ENCODE measurements around the gene CCNJL.

Gene CCNJL

GRCh38 chr5:160306696-160307095, 5.7 kb downstream of the CCNJL start:
- no peaks in the 10 kb centered on the region for H3K4me1 ChIP-seq (ENCODE audit: control insufficient read depth in 1 of 2, insufficient read depth in 2 of 2, low read length in 2 of 2)
- no peak overlapping the region for H3K4me3 ChIP-seq (ENCODE audit: low read depth in 1 of 2, low read length in 2 of 2)
- no peak overlapping the region for H3K27ac ChIP-seq (ENCODE audit: low read length)
- H3K27me3 ChIP-seq (ENCODE audit: low read depth, low read length), result no peaks in the 10 kb centered on the region
- no peaks in the 10 kb centered on the region for H3K36me3 ChIP-seq (ENCODE audit: control insufficient read depth in 1 of 2, insufficient read depth in 2 of 2, low read length in 2 of 2)
- no peaks in the 10 kb centered on the region for H3K9me3 ChIP-seq (ENCODE audit: control insufficient read depth in 1 of 2, low read length in 2 of 2)

GRCh38 chr5:160305319-160305718, 7.0 kb downstream of the CCNJL start:
- no peak overlapping the region for H3K4me3 ChIP-seq (ENCODE audit: low read depth in 1 of 2, low read length in 2 of 2)
- no peaks in the 10 kb centered on the region for H3K27me3 ChIP-seq (ENCODE audit: low read depth, low read length)
- no peak overlapping the region for H3K27ac ChIP-seq (ENCODE audit: low read length)
- no peaks in the 10 kb centered on the region for H3K4me1 ChIP-seq (ENCODE audit: control insufficient read depth in 1 of 2, insufficient read depth in 2 of 2, low read length in 2 of 2)
- H3K9me3 ChIP-seq (ENCODE audit: control insufficient read depth in 1 of 2, low read length in 2 of 2), result no peaks in the 10 kb centered on the region
- H3K36me3 ChIP-seq (ENCODE audit: control insufficient read depth in 1 of 2, insufficient read depth in 2 of 2, low read length in 2 of 2), result no peaks in the 10 kb centered on the region

GRCh38 chr5:160303690-160304089, 8.7 kb downstream of the CCNJL start:
- Histone ChIP-seq H3K27me3 (ENCODE audit: low read depth, low read length) (no peaks in the 10 kb centered on the region), H3K4me3 (ENCODE audit: low read depth in 1 of 2, low read length in 2 of 2) (no peak overlapping the region), H3K27ac (ENCODE audit: low read length) (no peak overlapping the region), H3K4me1 (ENCODE audit: control insufficient read depth in 1 of 2, insufficient read depth in 2 of 2, low read length in 2 of 2) (no peaks in the 10 kb centered on the region), H3K36me3 (ENCODE audit: control insufficient read depth in 1 of 2, insufficient read depth in 2 of 2, low read length in 2 of 2) (no peaks in the 10 kb centered on the region), H3K9me3 (ENCODE audit: control insufficient read depth in 1 of 2, low read length in 2 of 2) (no peaks in the 10 kb centered on the region)

GRCh38 chr5:160298189-160298588, 14.2 kb downstream of the CCNJL start:
- H3K4me3 ChIP-seq (ENCODE audit: low read depth in 1 of 2, low read length in 2 of 2), result no peak overlapping the region
- no peaks in the 10 kb centered on the region for H3K4me1 ChIP-seq (ENCODE audit: control insufficient read depth in 1 of 2, insufficient read depth in 2 of 2, low read length in 2 of 2)
- H3K27ac ChIP-seq (ENCODE audit: low read length), result no peak overlapping the region
- no peaks in the 10 kb centered on the region for H3K36me3 ChIP-seq (ENCODE audit: control insufficient read depth in 1 of 2, insufficient read depth in 2 of 2, low read length in 2 of 2)
- H3K27me3 ChIP-seq (ENCODE audit: low read depth, low read length), result no peaks in the 10 kb centered on the region
- H3K9me3 ChIP-seq (ENCODE audit: control insufficient read depth in 1 of 2, low read length in 2 of 2), result no peaks in the 10 kb centered on the region

GRCh38 chr5:160297776-160298175, 14.6 kb downstream of the CCNJL start:
- Histone ChIP-seq H3K9me3 (ENCODE audit: control insufficient read depth in 1 of 2, low read length in 2 of 2) (no peaks in the 10 kb centered on the region), H3K4me3 (ENCODE audit: low read depth in 1 of 2, low read length in 2 of 2) (no peak overlapping the region), H3K27me3 (ENCODE audit: low read depth, low read length) (no peaks in the 10 kb centered on the region), H3K27ac (ENCODE audit: low read length) (no peak overlapping the region), H3K36me3 (ENCODE audit: control insufficient read depth in 1 of 2, insufficient read depth in 2 of 2, low read length in 2 of 2) (no peaks in the 10 kb centered on the region), H3K4me1 (ENCODE audit: control insufficient read depth in 1 of 2, insufficient read depth in 2 of 2, low read length in 2 of 2) (no peaks in the 10 kb centered on the region)

GRCh38 chr5:160297004-160297403, 15.4 kb downstream of the CCNJL start:
- H3K27ac ChIP-seq (ENCODE audit: low read length), result no peak overlapping the region
- no peaks in the 10 kb centered on the region for H3K27me3 ChIP-seq (ENCODE audit: low read depth, low read length)
- H3K4me3 ChIP-seq (ENCODE audit: low read depth in 1 of 2, low read length in 2 of 2), result no peak overlapping the region
- H3K36me3 ChIP-seq (ENCODE audit: control insufficient read depth in 1 of 2, insufficient read depth in 2 of 2, low read length in 2 of 2), result no peaks in the 10 kb centered on the region
- no peaks in the 10 kb centered on the region for H3K4me1 ChIP-seq (ENCODE audit: control insufficient read depth in 1 of 2, insufficient read depth in 2 of 2, low read length in 2 of 2)
- H3K9me3 ChIP-seq (ENCODE audit: control insufficient read depth in 1 of 2, low read length in 2 of 2), result no peaks in the 10 kb centered on the region

GRCh38 chr5:160296496-160296895, 15.9 kb downstream of the CCNJL start:
- Histone ChIP-seq H3K4me3 (ENCODE audit: low read depth in 1 of 2, low read length in 2 of 2) (no peak overlapping the region), H3K27me3 (ENCODE audit: low read depth, low read length) (no peaks in the 10 kb centered on the region), H3K4me1 (ENCODE audit: control insufficient read depth in 1 of 2, insufficient read depth in 2 of 2, low read length in 2 of 2) (no peaks in the 10 kb centered on the region), H3K36me3 (ENCODE audit: control insufficient read depth in 1 of 2, insufficient read depth in 2 of 2, low read length in 2 of 2) (no peaks in the 10 kb centered on the region), H3K9me3 (ENCODE audit: control insufficient read depth in 1 of 2, low read length in 2 of 2) (no peaks in the 10 kb centered on the region), H3K27ac (ENCODE audit: low read length) (no peak overlapping the region)

- Histone ChIP-seq H3K4me1 (ENCODE audit: control insufficient read depth in 1 of 2, insufficient read depth in 2 of 2, low read length in 2 of 2) (no peaks in the 10 kb centered on the region), H3K27ac (ENCODE audit: low read length) (no peak overlapping the region)
Observed at GRCh38 chr5:160293901-160294561, 18.3 kb downstream of the CCNJL start.

GRCh38 chr5:160293386-160293785, 19.0 kb downstream of the CCNJL start:
- Histone ChIP-seq H3K4me1 (ENCODE audit: control insufficient read depth in 1 of 2, insufficient read depth in 2 of 2, low read length in 2 of 2) (no peaks in the 10 kb centered on the region), H3K27ac (ENCODE audit: low read length) (no peak overlapping the region), H3K4me3 (ENCODE audit: low read depth in 1 of 2, low read length in 2 of 2) (no peak overlapping the region), H3K36me3 (ENCODE audit: control insufficient read depth in 1 of 2, insufficient read depth in 2 of 2, low read length in 2 of 2) (no peaks in the 10 kb centered on the region), H3K27me3 (ENCODE audit: low read depth, low read length) (no peaks in the 10 kb centered on the region), H3K9me3 (ENCODE audit: control insufficient read depth in 1 of 2, low read length in 2 of 2) (no peaks in the 10 kb centered on the region)

More at GRCh38 chr5:160293901-160294561, 18.3 kb downstream of the CCNJL start:
- Histone ChIP-seq H3K27me3 (ENCODE audit: low read depth, low read length) (no peaks in the 10 kb centered on the region), H3K4me3 (ENCODE audit: low read depth in 1 of 2, low read length in 2 of 2) (no peak overlapping the region), H3K9me3 (ENCODE audit: control insufficient read depth in 1 of 2, low read length in 2 of 2) (no peaks in the 10 kb centered on the region), H3K36me3 (ENCODE audit: control insufficient read depth in 1 of 2, insufficient read depth in 2 of 2, low read length in 2 of 2) (no peaks in the 10 kb centered on the region)

- no peak overlapping the region for H3K27ac ChIP-seq (ENCODE audit: low read length)
- no peaks in the 10 kb centered on the region for H3K27me3 ChIP-seq (ENCODE audit: low read depth, low read length)
- no peaks in the 10 kb centered on the region for H3K36me3 ChIP-seq (ENCODE audit: control insufficient read depth in 1 of 2, insufficient read depth in 2 of 2, low read length in 2 of 2)
- peaks cover 0 to 12% of the 10 kb centered on the region in 2 donors for H3K4me1 ChIP-seq (ENCODE audit: control insufficient read depth in 1 of 2, insufficient read depth in 2 of 2, low read length in 2 of 2)
- no peaks in the 10 kb centered on the region for H3K9me3 ChIP-seq (ENCODE audit: control insufficient read depth in 1 of 2, low read length in 2 of 2)
- no peak overlapping the region for H3K4me3 ChIP-seq (ENCODE audit: low read depth in 1 of 2, low read length in 2 of 2)
Observed at GRCh38 chr5:160291467-160291866, 20.9 kb downstream of the CCNJL start.

- Histone ChIP-seq H3K4me1 (ENCODE audit: control insufficient read depth in 1 of 2, insufficient read depth in 2 of 2, low read length in 2 of 2) (peaks cover 0 to 12% of the 10 kb centered on the region in 2 donors), H3K4me3 (ENCODE audit: low read depth in 1 of 2, low read length in 2 of 2) (no peak overlapping the region), H3K27me3 (ENCODE audit: low read depth, low read length) (no peaks in the 10 kb centered on the region), H3K9me3 (ENCODE audit: control insufficient read depth in 1 of 2, low read length in 2 of 2) (no peaks in the 10 kb centered on the region), H3K27ac (ENCODE audit: low read length) (no peak overlapping the region), H3K36me3 (ENCODE audit: control insufficient read depth in 1 of 2, insufficient read depth in 2 of 2, low read length in 2 of 2) (no peaks in the 10 kb centered on the region)
Observed at GRCh38 chr5:160290751-160291150, 21.6 kb downstream of the CCNJL start.

- H3K27ac ChIP-seq (ENCODE audit: low read length), result no peak overlapping the region
- no peaks in the 10 kb centered on the region for H3K9me3 ChIP-seq (ENCODE audit: control insufficient read depth in 1 of 2, low read length in 2 of 2)
- no peaks in the 10 kb centered on the region for H3K36me3 ChIP-seq (ENCODE audit: control insufficient read depth in 1 of 2, insufficient read depth in 2 of 2, low read length in 2 of 2)
- H3K4me1 ChIP-seq (ENCODE audit: control insufficient read depth in 1 of 2, insufficient read depth in 2 of 2, low read length in 2 of 2), result peaks cover 0 to 12% of the 10 kb centered on the region in 2 donors
- no peak overlapping the region for H3K4me3 ChIP-seq (ENCODE audit: low read depth in 1 of 2, low read length in 2 of 2)
- H3K27me3 ChIP-seq (ENCODE audit: low read depth, low read length), result no peaks in the 10 kb centered on the region
Observed at GRCh38 chr5:160289721-160290120, 22.6 kb downstream of the CCNJL start.

Measured in muscle layer of duodenum (tissue), 2 donors.